Measurements from ENCODE around the gene CENPP. TPM values are rescaled to one million over a fixed set of nuclear protein-coding genes. Genes with fewer than 3 reads are reported as not detected.

CENPP gene
- total RNA-seq, 2 experiments from 2014 or later = 23.3 to 31.6 TPM

- Mint-ChIP-seq H3K36me3 (ENCODE audit: low read depth) (peaks cover 16% of the 10 kb centered on the region), H3K4me1 (peaks cover 45% of the 10 kb centered on the region), H3K4me3 (peak overlapping the region; percentile 99), H3K27ac (peak overlapping the region; percentile 99), H3K27me3 (no peaks in the 10 kb centered on the region), H3K9me3 (no peaks in the 10 kb centered on the region)
- POLR2A ChIA-PET = interaction anchor here (0.6 to 1.0 kb wide), 4 partner anchors 23 to 370 kb away, joined by 3 read pairs; partner anchors contain the start of gene IPPK
- DNase-seq = no peak
- CTCF ChIA-PET = interaction anchor here (1.0 to 1.3 kb wide), 3 partner anchors 95 to 465 kb away, joined by 3 to 5 read pairs (median 4); no protein-coding TSS in a partner anchor
Measured at GRCh38 chr9:92325991-92326500, 293 bp downstream of the CENPP start.

GRCh38 chr9:92327283-92327850 is 1.6 kb downstream of the CENPP start:
- no peak overlapping the region for H3K27ac Mint-ChIP-seq
- CTCF ChIA-PET = interaction anchor here (1.4 kb wide), 1 partner anchor 23 kb away, joined by 3 read pairs; no protein-coding TSS in a partner anchor

GRCh38 chr9:92328225-92328624 is 2.5 kb downstream of the CENPP start:
- no peaks in the 10 kb centered on the region for H3K27me3 Mint-ChIP-seq
- H3K36me3 Mint-ChIP-seq (ENCODE audit: low read depth) = peaks cover 11% of the 10 kb centered on the region
- no peak overlapping the region for H3K4me3 Mint-ChIP-seq
- ChIA-PET POLR2A (interaction anchor here (0.5 kb wide), 1 partner anchor 33 kb away, joined by 3 read pairs; no protein-coding TSS in a partner anchor), CTCF (interaction anchor here (0.8 to 1.4 kb wide), 2 partner anchors 11 to 23 kb away, joined by 3 read pairs; no protein-coding TSS in a partner anchor)
- no peak for DNase-seq
- peaks cover 34% of the 10 kb centered on the region for H3K4me1 Mint-ChIP-seq
- no peaks in the 10 kb centered on the region for H3K9me3 Mint-ChIP-seq
- H3K27ac Mint-ChIP-seq = no peak overlapping the region

More at GRCh38 chr9:92327283-92327850, 1.6 kb downstream of the CENPP start:
- POLR2A ChIA-PET = no interaction called here
- Mint-ChIP-seq H3K4me3 (peak overlapping the region; percentile 99), H3K4me1 (peaks cover 41% of the 10 kb centered on the region), H3K9me3 (no peaks in the 10 kb centered on the region), H3K36me3 (ENCODE audit: low read depth) (peaks cover 11% of the 10 kb centered on the region), H3K27me3 (no peaks in the 10 kb centered on the region)
- no peak for DNase-seq

- H3K27me3 Mint-ChIP-seq = no peaks in the 10 kb centered on the region
Measured at GRCh38 chr9:92332577-92333281, 7.0 kb downstream of the CENPP start.

GRCh38 chr9:92333282-92333634 is 7.5 kb downstream of the CENPP start:
- ChIA-PET POLR2A (no interaction called here), CTCF (interaction anchor here (1.6 kb wide), 1 partner anchor 32 kb away, joined by 3 read pairs; no protein-coding TSS in a partner anchor)
- H3K27ac Mint-ChIP-seq = no peak overlapping the region

More at GRCh38 chr9:92332577-92333281, 7.0 kb downstream of the CENPP start:
- H3K27ac Mint-ChIP-seq = no peak overlapping the region
- DNase-seq = no peak
- H3K4me1 Mint-ChIP-seq = peaks cover 9% of the 10 kb centered on the region
- ChIA-PET CTCF (interaction anchor here (1.6 kb wide), 1 partner anchor 31 kb away, joined by 3 read pairs; no protein-coding TSS in a partner anchor), POLR2A (no interaction called here)
- H3K36me3 Mint-ChIP-seq (ENCODE audit: low read depth) = peaks cover 20% of the 10 kb centered on the region
- no peak overlapping the region for H3K4me3 Mint-ChIP-seq
- H3K9me3 Mint-ChIP-seq = no peaks in the 10 kb centered on the region

GRCh38 chr9:92341578-92341977 is 15.8 kb downstream of the CENPP start:
- Mint-ChIP-seq H3K27ac (no peak overlapping the region), H3K4me1 (no peaks in the 10 kb centered on the region), H3K36me3 (ENCODE audit: low read depth) (peaks cover 45% of the 10 kb centered on the region), H3K27me3 (no peaks in the 10 kb centered on the region), H3K9me3 (peaks cover 6% of the 10 kb centered on the region), H3K4me3 (no peak overlapping the region)
- POLR2A ChIA-PET = no interaction called here
- CTCF ChIA-PET = no interaction called here
- no peak for DNase-seq

More at GRCh38 chr9:92333282-92333634, 7.5 kb downstream of the CENPP start:
- H3K27me3 Mint-ChIP-seq = no peaks in the 10 kb centered on the region
- H3K9me3 Mint-ChIP-seq = no peaks in the 10 kb centered on the region
- no peak for DNase-seq
- no peak overlapping the region for H3K4me3 Mint-ChIP-seq
- H3K4me1 Mint-ChIP-seq = peaks cover 3% of the 10 kb centered on the region
- H3K36me3 Mint-ChIP-seq (ENCODE audit: low read depth) = peaks cover 21% of the 10 kb centered on the region

- Mint-ChIP-seq H3K27ac (no peak overlapping the region), H3K36me3 (ENCODE audit: low read depth) (peaks cover 46% of the 10 kb centered on the region), H3K4me1 (no peaks in the 10 kb centered on the region), H3K27me3 (no peaks in the 10 kb centered on the region), H3K4me3 (no peak overlapping the region), H3K9me3 (peaks cover 6% of the 10 kb centered on the region)
- ChIA-PET POLR2A (no interaction called here), CTCF (no interaction called here)
- DNase-seq = no peak
Measured at GRCh38 chr9:92342825-92343488, 17.2 kb downstream of the CENPP start.

- no peaks in the 10 kb centered on the region for H3K27me3 Mint-ChIP-seq
- H3K4me1 Mint-ChIP-seq = peaks cover under 1% of the 10 kb centered on the region
- ChIA-PET POLR2A (no interaction called here), CTCF (no interaction called here)
- DNase-seq = no peak
- peaks cover 33% of the 10 kb centered on the region for H3K36me3 Mint-ChIP-seq (ENCODE audit: low read depth)
- H3K9me3 Mint-ChIP-seq = peaks cover 6% of the 10 kb centered on the region
- H3K4me3 Mint-ChIP-seq = no peak overlapping the region
- no peak overlapping the region for H3K27ac Mint-ChIP-seq
Measured at GRCh38 chr9:92345582-92345981, 19.8 kb downstream of the CENPP start.

GRCh38 chr9:92349771-92350739 is 24.3 kb downstream of the CENPP start:
- H3K27ac Mint-ChIP-seq = no peak overlapping the region
- ChIA-PET CTCF (interaction anchor here (0.5 kb wide), 1 partner anchor 119 kb away, joined by 3 read pairs; no protein-coding TSS in a partner anchor), POLR2A (no interaction called here)
- H3K9me3 Mint-ChIP-seq = peaks cover 13% of the 10 kb centered on the region
- no peak overlapping the region for H3K4me3 Mint-ChIP-seq
- peaks cover 49% of the 10 kb centered on the region for H3K36me3 Mint-ChIP-seq (ENCODE audit: low read depth)
- peaks cover 2% of the 10 kb centered on the region for H3K4me1 Mint-ChIP-seq
- no peak for DNase-seq
- no peaks in the 10 kb centered on the region for H3K27me3 Mint-ChIP-seq

- no peak overlapping the region for H3K4me3 Mint-ChIP-seq
- DNase-seq = no peak
- peaks cover 49% of the 10 kb centered on the region for H3K36me3 Mint-ChIP-seq (ENCODE audit: low read depth)
- POLR2A ChIA-PET = no interaction called here
- peaks cover 13% of the 10 kb centered on the region for H3K9me3 Mint-ChIP-seq
- no peaks in the 10 kb centered on the region for H3K27me3 Mint-ChIP-seq
- H3K4me1 Mint-ChIP-seq = peaks cover 2% of the 10 kb centered on the region
- CTCF ChIA-PET = no interaction called here
- no peak overlapping the region for H3K27ac Mint-ChIP-seq
Measured at GRCh38 chr9:92350740-92351133, 25.0 kb downstream of the CENPP start.

GRCh38 chr9:92353051-92353450 is 27.3 kb downstream of the CENPP start:
- H3K27ac Mint-ChIP-seq = no peak overlapping the region
- peaks cover 55% of the 10 kb centered on the region for H3K36me3 Mint-ChIP-seq (ENCODE audit: low read depth)
- no peak for DNase-seq
- H3K4me3 Mint-ChIP-seq = no peak overlapping the region
- no peaks in the 10 kb centered on the region for H3K27me3 Mint-ChIP-seq
- H3K4me1 Mint-ChIP-seq = peaks cover 2% of the 10 kb centered on the region
- POLR2A ChIA-PET = no interaction called here
- CTCF ChIA-PET = no interaction called here
- peaks cover 24% of the 10 kb centered on the region for H3K9me3 Mint-ChIP-seq

GRCh38 chr9:92359394-92359995 is 33.7 kb downstream of the CENPP start:
- DNase-seq = no peak
- H3K9me3 Mint-ChIP-seq = peaks cover 19% of the 10 kb centered on the region
- CTCF ChIA-PET = interaction anchor here (0.8 kb wide), 1 partner anchor 35 kb away, joined by 3 read pairs; no protein-coding TSS in a partner anchor
- POLR2A ChIA-PET = no interaction called here
- H3K4me3 Mint-ChIP-seq = no peak overlapping the region
- no peaks in the 10 kb centered on the region for H3K27me3 Mint-ChIP-seq
- peaks cover 7% of the 10 kb centered on the region for H3K4me1 Mint-ChIP-seq
- H3K36me3 Mint-ChIP-seq (ENCODE audit: low read depth) = peaks cover 28% of the 10 kb centered on the region
- no peak overlapping the region for H3K27ac Mint-ChIP-seq

All from activated CD4-positive, alpha-beta T cell treated with anti-CD3 and anti-CD28 coated beads, Interleukin-2, amount 10 ng/mL, durations not matched to agents 7 days and 5 days (primary cell).